ENCODE measurements around the gene MSMO1. TPM values are rescaled to one million over a fixed set of nuclear protein-coding genes. Genes with fewer than 3 reads are reported as not detected.

MSMO1 gene
- total RNA-seq, 1 donor from 2014 or later, result 206 TPM

- Histone ChIP-seq H3K36me3 (ENCODE audit: control insufficient read depth, insufficient read depth, low read length) (peaks cover 7% of the 10 kb centered on the region), H3K27me3 (ENCODE audit: control insufficient read depth, insufficient read depth, low read length) (no peaks in the 10 kb centered on the region), H3K4me3 (ENCODE audit: low read depth, low read length) (no peak overlapping the region)
- FAIRE-seq (no peak), DNase-seq (ENCODE audit: low read depth) (no peak)
- no peak for TF ChIP-seq CTCF (IDR thresholded peaks at IDR 0.05; ENCODE audit: insufficient read depth, low read length, severe bottlenecking)
These were observed 25.6 kb upstream of the MSMO1 start for GRCh38 chr4:165301833-165302232.

- no peak for DNase-seq (ENCODE audit: low read depth)
- TF ChIP-seq CTCF (IDR thresholded peaks at IDR 0.05; ENCODE audit: insufficient read depth, low read length, severe bottlenecking), result no peak
- Histone ChIP-seq H3K36me3 (ENCODE audit: control insufficient read depth, insufficient read depth, low read length) (peaks cover 7% of the 10 kb centered on the region), H3K27me3 (ENCODE audit: control insufficient read depth, insufficient read depth, low read length) (no peaks in the 10 kb centered on the region), H3K4me3 (ENCODE audit: low read depth, low read length) (no peak overlapping the region)
- no peak for FAIRE-seq
These were observed 24.8 kb upstream of the MSMO1 start for GRCh38 chr4:165302658-165303057.

GRCh38 chr4:165308166-165308565 lies 19.3 kb upstream of the MSMO1 start:
- Histone ChIP-seq H3K36me3 (ENCODE audit: control insufficient read depth, insufficient read depth, low read length) (peaks cover 4% of the 10 kb centered on the region), H3K4me3 (ENCODE audit: low read depth, low read length) (no peak overlapping the region), H3K27me3 (ENCODE audit: control insufficient read depth, insufficient read depth, low read length) (no peaks in the 10 kb centered on the region)
- FAIRE-seq (no peak), DNase-seq (ENCODE audit: low read depth) (peak; percentile 75)
- TF ChIP-seq CTCF (IDR thresholded peaks at IDR 0.05; ENCODE audit: insufficient read depth, low read length, severe bottlenecking), result no peak

- no peak for TF ChIP-seq CTCF (IDR thresholded peaks at IDR 0.05; ENCODE audit: insufficient read depth, low read length, severe bottlenecking)
- Histone ChIP-seq H3K4me3 (ENCODE audit: low read depth, low read length) (no peak overlapping the region), H3K36me3 (ENCODE audit: control insufficient read depth, insufficient read depth, low read length) (peaks cover 4% of the 10 kb centered on the region), H3K27me3 (ENCODE audit: control insufficient read depth, insufficient read depth, low read length) (no peaks in the 10 kb centered on the region)
- FAIRE-seq (no peak), DNase-seq (ENCODE audit: low read depth) (no peak)
These were observed 18.9 kb upstream of the MSMO1 start for GRCh38 chr4:165308606-165309005.

- no peak for FAIRE-seq
These were observed 18.0 kb upstream of the MSMO1 start for GRCh38 chr4:165309456-165309855.

More at GRCh38 chr4:165309456-165309855, 18.0 kb upstream of the MSMO1 start:
- H3K4me3 ChIP-seq (ENCODE audit: low read depth, low read length), result no peak overlapping the region
- no peak for DNase-seq (ENCODE audit: low read depth)
- H3K27me3 ChIP-seq (ENCODE audit: control insufficient read depth, insufficient read depth, low read length), result no peaks in the 10 kb centered on the region
- H3K36me3 ChIP-seq (ENCODE audit: control insufficient read depth, insufficient read depth, low read length), result peaks cover 4% of the 10 kb centered on the region
- no peak for TF ChIP-seq CTCF (IDR thresholded peaks at IDR 0.05; ENCODE audit: insufficient read depth, low read length, severe bottlenecking)

Measured in bronchial epithelial cell (primary cell).